K562 (cell line): ENCODE measurements around the gene UBXN6. TPM values are rescaled to one million over a fixed set of nuclear protein-coding genes. Genes with fewer than 3 reads are reported as not detected.
A peak's percentile ranks its signal among the peaks of the same experiment; 100 is the strongest.

Experiments used
- CBX1 ChIP-seq: sonication (generic); IDR thresholded peaks from 2 replicates; pipeline ENCODE4 v1.6.1; 2016; ENCODE audit warnings: antibody characterized with exemption, low read depth, mild to moderate bottlenecking
- CREBBP ChIP-seq: IDR thresholded peaks from one replicate; pipeline ENCODE4 v1.6.1; 2012; ENCODE audit warnings: low read depth, mild to moderate bottlenecking, control low read depth, inconsistent platforms, low read length
- E2F4 ChIP-seq: sonication (generic); formaldehyde crosslinking; IDR thresholded peaks from 2 replicates; pipeline ENCODE4 v1.8.0; 2022; ENCODE audit warnings: mild to moderate bottlenecking, low read depth, missing genetic modification reagents
- ELF4 ChIP-seq: fragments of 450-650 bp; formaldehyde crosslinking; IDR thresholded peaks from 2 replicates; pipeline ENCODE4 v1.4.0; 2022; ENCODE audit warnings: missing genetic modification characterization
- ESRRA ChIP-seq: fragments of 450-650 bp; IDR thresholded peaks from 2 replicates; pipeline ENCODE4 v1.6.1; 2014; ENCODE audit warnings: low read depth, mild to moderate bottlenecking, moderate library complexity, borderline replicate concordance
- HDAC8 ChIP-seq: fragments of 450-650 bp; IDR thresholded peaks from 2 replicates; pipeline ENCODE4 v1.6.1; 2016; ENCODE audit warnings: mild to moderate bottlenecking, missing genetic modification characterization, moderate library complexity, missing compliant biosample characterization
- KLF6 ChIP-seq: fragments of 250-450 bp; sonication (Bioruptor Pico); IDR thresholded peaks from 2 replicates; pipeline ENCODE4 v1.4.0; 2020; ENCODE audit warnings: mild to moderate bottlenecking, moderate library complexity, borderline replicate concordance
- MAFK ChIP-seq: IDR thresholded peaks from 2 replicates; pipeline ENCODE4 v1.6.1; 2011; ENCODE audit warnings: low read length, improper control_type of control experiment
- MEF2A ChIP-seq: IDR thresholded peaks from 2 replicates; pipeline ENCODE4 v1.6.1; 2011; ENCODE audit warnings: low read depth, mild to moderate bottlenecking, low read length, moderate library complexity; ENCODE audit not compliant: control insufficient read depth
- MEIS2 ChIP-seq: fragments of 450-650 bp; IDR thresholded peaks from 2 replicates; pipeline ENCODE4 v1.6.1; 2014; ENCODE audit warnings: mild to moderate bottlenecking; ENCODE audit not compliant: partially characterized antibody
- MYBL2 ChIP-seq, 2 experiments: fragments of 450-650 bp in 1 of 2; sonication (generic) in 1 of 2; formaldehyde crosslinking in 1 of 2; IDR thresholded peaks; 2 replicates each; pipeline versions ENCODE4 v1.6.1 to v1.8.1; 2017 to 2022; ENCODE audit warnings: borderline replicate concordance in 1 of 2, inconsistent platforms in 1 of 2, low read depth in 1 of 2, mild to moderate bottlenecking in 1 of 2, missing genetic modification reagents in 1 of 2, moderate library complexity in 1 of 2
- NR2C2 ChIP-seq, 2 experiments: fragments of 200-800 bp in 1 of 2; sonication (Bioruptor generic) in 1 of 2; sonication (generic) in 1 of 2; formaldehyde crosslinking in 1 of 2; IDR thresholded peaks; 2 replicates each; pipeline versions ENCODE4 v1.6.1 to v1.8.0; 2016 to 2022; ENCODE audit warnings: mild to moderate bottlenecking in 1 of 2, missing compliant biosample characterization in 1 of 2, missing genetic modification characterization in 1 of 2, missing genetic modification reagents in 1 of 2
- PKNOX1 ChIP-seq: fragments of 450-650 bp; IDR thresholded peaks from 2 replicates; pipeline ENCODE4 v1.6.1; 2016
- POLR2H ChIP-seq: IDR thresholded peaks from 2 replicates; pipeline ENCODE4 v1.6.1; 2016; ENCODE audit warnings: missing genetic modification characterization, low read depth, mild to moderate bottlenecking, control low read depth, missing compliant biosample characterization, moderate library complexity
- PRPF4 ChIP-seq: fragments of 200-400 bp; formaldehyde crosslinking; IDR thresholded peaks from one replicate; pipeline ENCODE4 v1.6.1; 2017; ENCODE audit warnings: low read length, low read depth, mild to moderate bottlenecking; ENCODE audit not compliant: insufficient read depth, poor library complexity, severe bottlenecking
- RFX7 ChIP-seq: fragments of 250-450 bp; sonication (Bioruptor Pico); IDR thresholded peaks from 2 replicates; pipeline ENCODE4 v1.5.1; 2021; ENCODE audit warnings: mild to moderate bottlenecking
- TBP ChIP-seq: optimal IDR thresholded peaks from 2 replicates; pipeline ENCODE3; 2011; ENCODE audit warnings: low read depth, low read length, improper control_type of control experiment
- TCF7L2 ChIP-seq: fragments of 150-350 bp; IDR thresholded peaks from 2 replicates; pipeline ENCODE4 v1.6.1; 2016; ENCODE audit warnings: low read depth, mild to moderate bottlenecking, low read length, moderate library complexity
- THAP7 ChIP-seq: fragments of 250-450 bp; sonication (Bioruptor Pico); IDR thresholded peaks from 2 replicates; pipeline ENCODE4 v1.5.0; 2021
- ZBTB8A ChIP-seq: fragments of 450-650 bp; IDR thresholded peaks from 2 replicates; pipeline ENCODE4 v1.6.1; 2018; ENCODE audit warnings: mild to moderate bottlenecking, moderate library complexity; ENCODE audit not compliant: partially characterized antibody
- ZFP30 ChIP-seq: fragments of 250-450 bp; sonication (Bioruptor Pico); IDR thresholded peaks from 2 replicates; pipeline ENCODE4 v1.8.0; 2022; ENCODE audit warnings: moderate library complexity, mild to moderate bottlenecking, inconsistent platforms, borderline replicate concordance
- ZNF586 ChIP-seq: fragments of 450-650 bp; formaldehyde crosslinking; conservative IDR thresholded peaks from 2 replicates; pipeline ENCODE4 v1.4.0; 2020; ENCODE audit warnings: mild to moderate bottlenecking, moderate library complexity
- polyA plus RNA-seq, 8 experiments: library from polyadenylated mRNA; depleted of rRNA in 4 of 8; stranded (reverse) in 5 of 8; unstranded in 3 of 8; fragments of >200 nt; fragmentation: Nextera tagmentation in 2 of 8; fragmentation: Illumina TruSeq in 1 of 8; extraction: Ambion mirVana in 2 of 8; extraction: Trizol in 1 of 8; gene quantifications; 2 replicates each; pipeline versions ENCODE4 v1.2.1 to v1.2.3, GENCODE V29; 2011 to 2014; ENCODE audit warnings: inconsistent platforms in 1 of 8, missing spikeins in 1 of 8
- total RNA-seq, 7 experiments: library from RNA; depleted of rRNA in 6 of 7; stranded (reverse); fragments of >200 nt in 6 of 7; fragmentation: Illumina TruSeq in 2 of 7; extraction: Trizol in 2 of 7; gene quantifications; 2 replicates each; pipeline versions ENCODE4 v1.2.1 to v1.2.3, GENCODE V29; 2011 to 2021; ENCODE audit warnings: low replicate concordance in 1 of 7
- TF ChIP-seq, protein P1 (sequence below): fragments of 450-650 bp; conservative IDR thresholded peaks from 2 replicates; pipeline ENCODE4 v1.6.1; 2016; ENCODE audit warnings: missing genetic modification characterization, low read depth, mild to moderate bottlenecking, control low read depth, missing compliant biosample characterization

Gene UBXN6
- total and polyA plus RNA-seq, 9 of the 15 experiments (the other 6 are each of a cell fraction or from before 2014, with no cell fraction given) = 0.48 to 90.2 (median 29.5) TPM

- peak; percentile 32; the same call in 1 of the 2 replicates for TF ChIP-seq CBX1
- TF ChIP-seq HDAC8 = no peak
- TF ChIP-seq MEF2A = peak; percentile 44; the same call in 1 of the 2 replicates
- no peak for TF ChIP-seq MEIS2
- no peak for TF ChIP-seq KLF6
- no peak for TF ChIP-seq MAFK
- TF ChIP-seq TBP = peak; percentile 45
- no peak for TF ChIP-seq ZNF586 (CRISPR knock-in tag)
- peak; percentile 70 for TF ChIP-seq MYBL2 (IDR thresholded peaks at IDR 0.05; ENCODE audit: low read depth)
- TF ChIP-seq MYBL2 (CRISPR knock-in tag; IDR thresholded peaks at IDR 0.05; ENCODE audit: borderline replicate concordance) = no peak
- TF ChIP-seq ZFP30 = no peak
- peak; percentile 42 for TF ChIP-seq PKNOX1
- no peak for TF ChIP-seq ELF4
- 0 out of 2 replicates have a peak, but pooled peaks have one; percentile 16 for TF ChIP-seq NR2C2 (CRISPR knock-in tag; IDR thresholded peaks at IDR 0.05)
- peak; percentile 77 for TF ChIP-seq NR2C2 (tag; IDR thresholded peaks at IDR 0.05)
- TF ChIP-seq TCF7L2 = no peak
- TF ChIP-seq ZBTB8A = no peak
- TF ChIP-seq CREBBP = no peak
- TF ChIP-seq THAP7 = peak; percentile 71; the same call in 1 of the 2 replicates
- TF ChIP-seq, protein P1, sequence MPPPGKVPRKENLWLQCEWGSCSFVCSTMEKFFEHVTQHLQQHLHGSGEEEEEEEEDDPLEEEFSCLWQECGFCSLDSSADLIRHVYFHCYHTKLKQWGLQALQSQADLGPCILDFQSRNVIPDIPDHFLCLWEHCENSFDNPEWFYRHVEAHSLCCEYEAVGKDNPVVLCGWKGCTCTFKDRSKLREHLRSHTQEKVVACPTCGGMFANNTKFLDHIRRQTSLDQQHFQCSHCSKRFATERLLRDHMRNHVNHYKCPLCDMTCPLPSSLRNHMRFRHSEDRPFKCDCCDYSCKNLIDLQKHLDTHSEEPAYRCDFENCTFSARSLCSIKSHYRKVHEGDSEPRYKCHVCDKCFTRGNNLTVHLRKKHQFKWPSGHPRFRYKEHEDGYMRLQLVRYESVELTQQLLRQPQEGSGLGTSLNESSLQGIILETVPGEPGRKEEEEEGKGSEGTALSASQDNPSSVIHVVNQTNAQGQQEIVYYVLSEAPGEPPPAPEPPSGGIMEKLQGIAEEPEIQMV (tag) = no peak
- peak; percentile 95 for TF ChIP-seq E2F4 (CRISPR knock-in tag)
- TF ChIP-seq RFX7 = no peak
- TF ChIP-seq POLR2H = no peak
- TF ChIP-seq ESRRA = peak; percentile 45; the same call in 1 of the 2 replicates
- no peak for TF ChIP-seq PRPF4
Observed at GRCh38 chr19:4400135-4400936, 57.3 kb downstream of the UBXN6 start, which contains the start of gene SH3GL1 (continued).
